ENCODE results near the gene SIX2. TPM values are rescaled to one million over a fixed set of nuclear protein-coding genes. Genes with fewer than 3 reads are reported as not detected.
A peak's percentile ranks its signal among the peaks of the same experiment; 100 is the strongest.

The SIX2 gene
- total and polyA plus RNA-seq, 2 of the 13 experiments (the other 11 are each of a cell fraction or from before 2014, with no cell fraction given), result not detected

DNA sequence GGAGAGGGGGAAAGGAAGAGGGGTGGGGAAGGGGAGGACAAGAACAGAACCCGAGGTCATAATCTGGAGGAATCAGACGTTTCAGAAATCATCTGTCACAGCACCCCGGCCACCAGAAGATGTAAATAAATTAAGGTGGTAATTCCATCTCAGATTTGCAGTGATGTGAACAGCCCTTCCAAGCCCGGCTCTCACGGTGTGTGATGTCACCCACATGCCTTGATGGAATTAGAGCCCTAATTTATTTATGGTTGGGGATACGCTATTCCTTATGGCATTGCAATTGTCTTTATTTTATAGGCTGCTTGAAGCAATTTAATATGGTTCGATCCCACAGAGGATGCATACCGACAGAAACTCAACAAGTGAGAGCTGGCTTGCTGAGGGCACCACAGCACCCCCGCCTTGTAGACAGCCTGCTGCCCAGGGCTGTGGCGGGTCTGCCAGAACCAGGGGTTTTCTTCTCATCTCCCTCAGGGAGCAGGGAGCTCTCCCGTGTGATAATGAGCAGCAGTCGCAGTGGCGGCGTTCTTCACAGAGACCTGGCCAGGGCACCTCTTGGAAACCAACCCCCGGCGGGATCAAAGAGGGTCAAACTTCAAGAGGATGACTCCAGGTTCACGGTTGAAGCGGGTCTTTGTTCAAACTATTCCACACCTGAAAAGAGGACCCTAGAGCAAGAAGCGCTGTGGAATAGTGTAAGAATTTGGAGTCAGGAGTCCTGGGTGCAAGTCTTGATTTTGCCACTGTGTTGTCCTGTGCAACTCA lies 40.5 kb upstream of the SIX2 start (continued):
- TF ChIP-seq, protein P1, sequence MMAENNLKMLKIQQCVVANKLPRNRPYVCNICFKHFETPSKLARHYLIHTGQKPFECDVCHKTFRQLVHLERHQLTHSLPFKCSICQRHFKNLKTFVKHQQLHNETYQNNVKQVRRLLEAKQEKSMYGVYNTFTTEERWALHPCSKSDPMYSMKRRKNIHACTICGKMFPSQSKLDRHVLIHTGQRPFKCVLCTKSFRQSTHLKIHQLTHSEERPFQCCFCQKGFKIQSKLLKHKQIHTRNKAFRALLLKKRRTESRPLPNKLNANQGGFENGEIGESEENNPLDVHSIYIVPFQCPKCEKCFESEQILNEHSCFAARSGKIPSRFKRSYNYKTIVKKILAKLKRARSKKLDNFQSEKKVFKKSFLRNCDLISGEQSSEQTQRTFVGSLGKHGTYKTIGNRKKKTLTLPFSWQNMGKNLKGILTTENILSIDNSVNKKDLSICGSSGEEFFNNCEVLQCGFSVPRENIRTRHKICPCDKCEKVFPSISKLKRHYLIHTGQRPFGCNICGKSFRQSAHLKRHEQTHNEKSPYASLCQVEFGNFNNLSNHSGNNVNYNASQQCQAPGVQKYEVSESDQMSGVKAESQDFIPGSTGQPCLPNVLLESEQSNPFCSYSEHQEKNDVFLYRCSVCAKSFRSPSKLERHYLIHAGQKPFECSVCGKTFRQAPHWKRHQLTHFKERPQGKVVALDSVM (CRISPR knock-in tag; IDR thresholded peaks at IDR 0.05), result no peak
- no peak for TF ChIP-seq ZNF10 (CRISPR knock-in tag; IDR thresholded peaks at IDR 0.05; ENCODE audit: borderline replicate concordance, low read depth)
- no peak for TF ChIP-seq PLRG1 (conservative IDR thresholded peaks at IDR 0.05)
- TF ChIP-seq, protein P2, sequence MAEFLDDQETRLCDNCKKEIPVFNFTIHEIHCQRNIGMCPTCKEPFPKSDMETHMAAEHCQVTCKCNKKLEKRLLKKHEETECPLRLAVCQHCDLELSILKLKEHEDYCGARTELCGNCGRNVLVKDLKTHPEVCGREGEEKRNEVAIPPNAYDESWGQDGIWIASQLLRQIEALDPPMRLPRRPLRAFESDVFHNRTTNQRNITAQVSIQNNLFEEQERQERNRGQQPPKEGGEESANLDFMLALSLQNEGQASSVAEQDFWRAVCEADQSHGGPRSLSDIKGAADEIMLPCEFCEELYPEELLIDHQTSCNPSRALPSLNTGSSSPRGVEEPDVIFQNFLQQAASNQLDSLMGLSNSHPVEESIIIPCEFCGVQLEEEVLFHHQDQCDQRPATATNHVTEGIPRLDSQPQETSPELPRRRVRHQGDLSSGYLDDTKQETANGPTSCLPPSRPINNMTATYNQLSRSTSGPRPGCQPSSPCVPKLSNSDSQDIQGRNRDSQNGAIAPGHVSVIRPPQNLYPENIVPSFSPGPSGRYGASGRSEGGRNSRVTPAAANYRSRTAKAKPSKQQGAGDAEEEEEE (CRISPR knock-in tag; IDR thresholded peaks at IDR 0.05; ENCODE audit: borderline replicate concordance), result no peak
- TF ChIP-seq BCL6 (CRISPR knock-in tag; IDR thresholded peaks at IDR 0.05), result peak; percentile 70
- TF ChIP-seq, protein P3, sequence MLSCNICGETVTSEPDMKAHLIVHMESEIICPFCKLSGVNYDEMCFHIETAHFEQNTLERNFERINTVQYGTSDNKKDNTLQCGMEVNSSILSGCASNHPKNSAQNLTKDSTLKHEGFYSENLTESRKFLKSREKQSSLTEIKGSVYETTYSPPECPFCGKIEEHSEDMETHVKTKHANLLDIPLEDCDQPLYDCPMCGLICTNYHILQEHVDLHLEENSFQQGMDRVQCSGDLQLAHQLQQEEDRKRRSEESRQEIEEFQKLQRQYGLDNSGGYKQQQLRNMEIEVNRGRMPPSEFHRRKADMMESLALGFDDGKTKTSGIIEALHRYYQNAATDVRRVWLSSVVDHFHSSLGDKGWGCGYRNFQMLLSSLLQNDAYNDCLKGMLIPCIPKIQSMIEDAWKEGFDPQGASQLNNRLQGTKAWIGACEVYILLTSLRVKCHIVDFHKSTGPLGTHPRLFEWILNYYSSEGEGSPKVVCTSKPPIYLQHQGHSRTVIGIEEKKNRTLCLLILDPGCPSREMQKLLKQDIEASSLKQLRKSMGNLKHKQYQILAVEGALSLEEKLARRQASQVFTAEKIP (CRISPR knock-in tag; IDR thresholded peaks at IDR 0.05; ENCODE audit: borderline replicate concordance), result no peak
- TF ChIP-seq SMAD3 (CRISPR knock-in tag; IDR thresholded peaks at IDR 0.05), result no peak
- 0 out of 2 replicates have a peak, but pooled peaks have one; percentile 28 for TF ChIP-seq EZH2 (conservative IDR thresholded peaks at IDR 0.05; ENCODE audit: low read depth, low read length)
- 0 out of 4 replicates have a peak, but pooled peaks of 1 of the 2 experiments have one; percentile 7 for TF ChIP-seq EP300 (IDR thresholded peaks at IDR 0.05; ENCODE audit: low read depth in 2 of 2, low read length in 2 of 2)
- TF ChIP-seq EP300 (CRISPR knock-in tag; IDR thresholded peaks at IDR 0.05; ENCODE audit: borderline replicate concordance), result no peak
- TF ChIP-seq MEF2D (CRISPR knock-in tag; IDR thresholded peaks at IDR 0.05), result no peak
- no peak for TF ChIP-seq SAP130 (CRISPR knock-in tag; IDR thresholded peaks at IDR 0.05; ENCODE audit: low read depth)
- no peak for TF ChIP-seq THAP11 (CRISPR knock-in tag; IDR thresholded peaks at IDR 0.05)
- no peak for TF ChIP-seq KDM4B (CRISPR knock-in tag; IDR thresholded peaks at IDR 0.05)
- TF ChIP-seq, protein P4, sequence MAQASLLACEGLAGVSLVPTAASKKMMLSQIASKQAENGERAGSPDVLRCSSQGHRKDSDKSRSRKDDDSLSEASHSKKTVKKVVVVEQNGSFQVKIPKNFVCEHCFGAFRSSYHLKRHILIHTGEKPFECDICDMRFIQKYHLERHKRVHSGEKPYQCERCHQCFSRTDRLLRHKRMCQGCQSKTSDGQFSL (CRISPR knock-in tag; IDR thresholded peaks at IDR 0.05), result no peak
- TF ChIP-seq, protein P5, sequence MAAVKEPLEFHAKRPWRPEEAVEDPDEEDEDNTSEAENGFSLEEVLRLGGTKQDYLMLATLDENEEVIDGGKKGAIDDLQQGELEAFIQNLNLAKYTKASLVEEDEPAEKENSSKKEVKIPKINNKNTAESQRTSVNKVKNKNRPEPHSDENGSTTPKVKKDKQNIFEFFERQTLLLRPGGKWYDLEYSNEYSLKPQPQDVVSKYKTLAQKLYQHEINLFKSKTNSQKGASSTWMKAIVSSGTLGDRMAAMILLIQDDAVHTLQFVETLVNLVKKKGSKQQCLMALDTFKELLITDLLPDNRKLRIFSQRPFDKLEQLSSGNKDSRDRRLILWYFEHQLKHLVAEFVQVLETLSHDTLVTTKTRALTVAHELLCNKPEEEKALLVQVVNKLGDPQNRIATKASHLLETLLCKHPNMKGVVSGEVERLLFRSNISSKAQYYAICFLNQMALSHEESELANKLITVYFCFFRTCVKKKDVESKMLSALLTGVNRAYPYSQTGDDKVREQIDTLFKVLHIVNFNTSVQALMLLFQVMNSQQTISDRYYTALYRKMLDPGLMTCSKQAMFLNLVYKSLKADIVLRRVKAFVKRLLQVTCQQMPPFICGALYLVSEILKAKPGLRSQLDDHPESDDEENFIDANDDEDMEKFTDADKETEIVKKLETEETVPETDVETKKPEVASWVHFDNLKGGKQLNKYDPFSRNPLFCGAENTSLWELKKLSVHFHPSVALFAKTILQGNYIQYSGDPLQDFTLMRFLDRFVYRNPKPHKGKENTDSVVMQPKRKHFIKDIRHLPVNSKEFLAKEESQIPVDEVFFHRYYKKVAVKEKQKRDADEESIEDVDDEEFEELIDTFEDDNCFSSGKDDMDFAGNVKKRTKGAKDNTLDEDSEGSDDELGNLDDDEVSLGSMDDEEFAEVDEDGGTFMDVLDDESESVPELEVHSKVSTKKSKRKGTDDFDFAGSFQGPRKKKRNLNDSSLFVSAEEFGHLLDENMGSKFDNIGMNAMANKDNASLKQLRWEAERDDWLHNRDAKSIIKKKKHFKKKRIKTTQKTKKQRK (IDR thresholded peaks at IDR 0.05; ENCODE audit: low read length), result no peak
- no peak for TF ChIP-seq MED13 (CRISPR knock-in tag; IDR thresholded peaks at IDR 0.05)
- TF ChIP-seq RXRA (CRISPR knock-in tag; IDR thresholded peaks at IDR 0.05), result no peak
- no peak for TF ChIP-seq ZFP41 (CRISPR knock-in tag; IDR thresholded peaks at IDR 0.05; ENCODE audit: borderline replicate concordance)
- TF ChIP-seq FOSL1 (CRISPR knock-in tag; IDR thresholded peaks at IDR 0.05; ENCODE audit: borderline replicate concordance), result no peak

Measured in HepG2 (cell line).